Embryonic facial prominence (tissue), 1 donor: ENCODE data around the gene TP53TG5.
A peak's percentile ranks its signal among the peaks of the same experiment; 100 is the strongest.
"Not testable (repeated sequence)": the region's sequence is repeated elsewhere in the genome, so short reads cannot be mapped to it uniquely, and the experiment has no call there.

ENCODE experiments used
- DNase-seq: peaks from one replicate; pipeline ENCODE4 v3.0.0-alpha.2; 2016; ENCODE audit errors: extremely low spot score

Gene TP53TG5

GRCh38 chr20:45366192-45366591 lies 11.9 kb downstream of the TP53TG5 start:
- DNase-seq = no peak

GRCh38 chr20:45365444-45365970 lies 12.6 kb downstream of the TP53TG5 start:
- no peak for DNase-seq

- DNase-seq = no peak
Measured at GRCh38 chr20:45363611-45364492, 14.3 kb downstream of the TP53TG5 start.

- peak; percentile 98 for DNase-seq
Measured at GRCh38 chr20:45362804-45363610, 15.1 kb downstream of the TP53TG5 start, which contains the start of gene SYS1. Gene SYS1 (plus strand): TSS chr20:45363156. CDS start chr20:45363532, 376 bp downstream.

- no peak for DNase-seq
Measured at GRCh38 chr20:45361793-45362192, 16.3 kb downstream of the TP53TG5 start.

- no peak for DNase-seq
Measured at GRCh38 chr20:45359406-45360148, 18.5 kb downstream of the TP53TG5 start.

GRCh38 chr20:45359069-45359405 lies 19.1 kb downstream of the TP53TG5 start:
- DNase-seq = no peak

- no peak for DNase-seq
Measured at GRCh38 chr20:45358282-45359068, 19.6 kb downstream of the TP53TG5 start.

GRCh38 chr20:45355209-45356084 lies 22.7 kb downstream of the TP53TG5 start:
- DNase-seq = no peak

GRCh38 chr20:45354423-45355208 lies 23.5 kb downstream of the TP53TG5 start:
- DNase-seq = no peak

GRCh38 chr20:45353746-45354145 lies 24.4 kb downstream of the TP53TG5 start:
- no peak for DNase-seq

GRCh38 chr20:45352729-45353128 lies 25.4 kb downstream of the TP53TG5 start:
- DNase-seq = no peak

GRCh38 chr20:45350795-45351194 lies 27.3 kb downstream of the TP53TG5 start:
- DNase-seq = not testable (repeated sequence)

- no peak for DNase-seq
Measured at GRCh38 chr20:45350217-45350616, 27.9 kb downstream of the TP53TG5 start.

- DNase-seq = no peak
Measured at GRCh38 chr20:45347936-45348778, 30.0 kb downstream of the TP53TG5 start, which contains the start of gene SDC4. Gene SDC4 (minus strand): TSS chr20:45348424. CDS start chr20:45348384, 40 bp downstream.

GRCh38 chr20:45347297-45347935 lies 30.7 kb downstream of the TP53TG5 start:
- no peak for DNase-seq

GRCh38 chr20:45346851-45347250 lies 31.3 kb downstream of the TP53TG5 start:
- no peak for DNase-seq

GRCh38 chr20:45346291-45346718 lies 31.8 kb downstream of the TP53TG5 start:
- no peak for DNase-seq
